SK-N-SH (cell line): ENCODE measurements around the gene ALDH4A1. TPM values are rescaled to one million over a fixed set of nuclear protein-coding genes. Genes with fewer than 3 reads are reported as not detected.

Experiments used
- CTCF ChIA-PET: fragments of 300-600, 350-600 bp; formaldehyde crosslinking; extraction: SDS; loops from one replicate; lab custom pipeline; 2021; lab: Yijun Ruan, JAX
- POLR2A ChIA-PET: fragments of 350-600 bp; sonication (Branson Sonifier 250); formaldehyde crosslinking; extraction: SDS; loops from one replicate; lab custom pipeline; 2020; ENCODE audit warnings: antibody characterized with exemption, inconsistent platforms; lab: Yijun Ruan, JAX
- DNase-seq: peaks from one replicate; pipeline ENCODE4 v3.0.0; 2012
- H2AFZ ChIP-seq: fragments of 200-600 bp; sonication (generic); 2 replicates; pipeline ENCODE4 v1.8.1; 2016; ENCODE audit warnings: antibody characterized with exemption, mild to moderate bottlenecking, low read depth
- H3F3A ChIP-seq: fragments of 200-600 bp; sonication (generic); replicated peaks from 2 replicates; pipeline ENCODE3; 2016; ENCODE audit warnings: antibody characterized with exemption, mild to moderate bottlenecking; ENCODE audit not compliant: insufficient read depth
- H3K27ac ChIP-seq, 2 experiments: fragments of 200-500 bp in 1 of 2; fragments of 200-600 bp in 1 of 2; sonication (Bioruptor generic) in 1 of 2; sonication (generic), shearing (Covaris generic) in 1 of 2; 2 replicates each; pipeline versions ENCODE4 v1.5.1 to v1.6.1; 2014 to 2016; ENCODE audit warnings: low read depth in 2 of 2, inconsistent platforms in 1 of 2, low read length in 1 of 2, mild to moderate bottlenecking in 1 of 2, mixed read lengths in 1 of 2
- H3K27me3 ChIP-seq: fragments of 200-600 bp; sonication (generic), shearing (Covaris generic); 2 replicates; pipeline ENCODE4 v1.6.1; 2016; ENCODE audit warnings: mixed run types; ENCODE audit not compliant: insufficient read depth
- H3K36me3 ChIP-seq, 2 experiments: fragments of 200-500 bp in 1 of 2; fragments of 200-600 bp in 1 of 2; sonication (Bioruptor generic) in 1 of 2; sonication (generic) in 1 of 2; replicated peaks in 1 of 2; 2 replicates each; pipeline versions ENCODE3 to v1.5.1; 2014 to 2016; ENCODE audit warnings: low read length in 1 of 2, mild to moderate bottlenecking in 1 of 2; ENCODE audit not compliant: insufficient read depth in 2 of 2, control insufficient read depth in 1 of 2
- H3K4me1 ChIP-seq, 2 experiments: fragments of 200-500 bp in 1 of 2; fragments of 200-600 bp in 1 of 2; sonication (Bioruptor generic) in 1 of 2; sonication (generic), shearing (Covaris generic) in 1 of 2; 2 replicates each; pipeline versions ENCODE4 v1.5.1 to v1.6.1; 2014 to 2016; ENCODE audit warnings: low read depth in 1 of 2, low read length in 1 of 2, mixed run types in 1 of 2; ENCODE audit not compliant: insufficient read depth in 2 of 2, control insufficient read depth in 1 of 2
- H3K4me2 ChIP-seq: fragments of 200-600 bp; sonication (generic), shearing (Covaris generic); 2 replicates; pipeline ENCODE4 v1.6.1; 2017; ENCODE audit warnings: mixed run types
- H3K4me3 ChIP-seq, 2 experiments: fragments of 200-500 bp in 1 of 2; fragments of 200-600 bp in 1 of 2; sonication (Bioruptor generic) in 1 of 2; sonication (generic), shearing (Covaris generic) in 1 of 2; 2 replicates each; pipeline versions ENCODE4 v1.5.1 to v1.8.1; 2014 to 2016; ENCODE audit warnings: low read depth in 2 of 2, inconsistent platforms in 1 of 2, low read length in 1 of 2, mild to moderate bottlenecking in 1 of 2, mixed read lengths in 1 of 2, moderate library complexity in 1 of 2
- H3K79me2 ChIP-seq: fragments of 200-600 bp; sonication (generic); 2 replicates; pipeline ENCODE4 v1.8.1; 2017; ENCODE audit warnings: mild to moderate bottlenecking; ENCODE audit not compliant: insufficient read depth
- H3K9ac ChIP-seq: fragments of 200-600 bp; sonication (generic); 2 replicates; pipeline ENCODE4 v1.6.1; 2017; ENCODE audit warnings: mixed run types
- H3K9me2 ChIP-seq: fragments of 200-600 bp; sonication (generic); 2 replicates; pipeline ENCODE4 v1.6.1; 2017; ENCODE audit warnings: mixed run types
- H3K9me3 ChIP-seq: fragments of 200-600 bp; sonication (generic); 2 replicates; pipeline ENCODE4 v1.6.1; 2017; ENCODE audit warnings: mixed run types, mild to moderate bottlenecking, moderate library complexity
- H4K20me1 ChIP-seq: fragments of 200-600 bp; sonication (generic); 2 replicates; pipeline ENCODE4 v1.6.1; 2017; ENCODE audit warnings: mild to moderate bottlenecking, mixed run types; ENCODE audit not compliant: insufficient read depth
- EP300 ChIP-seq, 2 experiments: IDR thresholded peaks; 2 replicates each; pipeline versions ENCODE4 v1.4.0 to v1.6.1; 2012; ENCODE audit warnings: borderline replicate concordance in 1 of 2, low read depth in 1 of 2, low read length in 1 of 2
- FOSL2 ChIP-seq: IDR thresholded peaks from 2 replicates; pipeline ENCODE4 v1.4.0; 2012; ENCODE audit warnings: low read depth, mild to moderate bottlenecking, moderate library complexity, borderline replicate concordance
- FOXM1 ChIP-seq: IDR thresholded peaks from 2 replicates; pipeline ENCODE4 v1.4.0; 2012; ENCODE audit warnings: low read depth, mild to moderate bottlenecking
- GABPA ChIP-seq: IDR thresholded peaks from 2 replicates; pipeline ENCODE4 v1.4.0; 2012; ENCODE audit warnings: low read depth, mild to moderate bottlenecking
- JUND ChIP-seq: IDR thresholded peaks from 2 replicates; pipeline ENCODE4 v1.4.0; 2012
- NRF1 ChIP-seq: IDR thresholded peaks from 2 replicates; pipeline ENCODE4 v1.6.1; 2012; ENCODE audit warnings: low read depth, mild to moderate bottlenecking, low read length
- POLR2AphosphoS5 ChIP-seq: IDR thresholded peaks from 2 replicates; pipeline ENCODE4 v1.6.1; 2012; ENCODE audit warnings: low read depth, low read length
- RAD21 ChIP-seq: IDR thresholded peaks from 2 replicates; pipeline ENCODE4 v1.6.1; 2012; ENCODE audit warnings: mild to moderate bottlenecking, low read length
- SIN3A ChIP-seq: IDR thresholded peaks from 2 replicates; pipeline ENCODE4 v1.6.1; 2012; ENCODE audit warnings: low read depth, mild to moderate bottlenecking, low read length, moderate library complexity, borderline replicate concordance
- TCF12 ChIP-seq: IDR thresholded peaks from 2 replicates; pipeline ENCODE4 v1.4.0; 2012
- TEAD4 ChIP-seq: IDR thresholded peaks from 2 replicates; pipeline ENCODE4 v1.4.0; 2012; ENCODE audit warnings: mild to moderate bottlenecking, borderline replicate concordance; ENCODE audit not compliant: insufficient read depth
- WGBS: methylation state at CpG from one replicate; pipeline ENCODE4 v1.1.6; 2017; ENCODE audit warnings: low lambda C conversion rate; 5-methylcytosine and 5-hydroxymethylcytosine counted together
- polyA plus RNA-seq, 3 experiments: library from polyadenylated mRNA; depleted of rRNA; stranded (reverse); fragments of >200 nt; gene quantifications; 2 replicates each; pipeline ENCODE4 v1.2.3, GENCODE V29; 2012
- TF ChIP-seq, protein P1 (sequence below): IDR thresholded peaks from 2 replicates; pipeline ENCODE4 v1.4.0; 2012; ENCODE audit warnings: low read depth
- TF ChIP-seq, protein P2 (sequence below): IDR thresholded peaks from 2 replicates; pipeline ENCODE4 v1.6.1; 2012; ENCODE audit warnings: mild to moderate bottlenecking, low read depth, low read length, moderate library complexity
- TF ChIP-seq, protein P3 (sequence below): fragments of 200-600 bp; sonication (generic); IDR thresholded peaks from 2 replicates; pipeline ENCODE4 v1.6.1; 2017; ENCODE audit warnings: antibody characterized with exemption, mild to moderate bottlenecking, moderate library complexity
- TF ChIP-seq, protein P4 (sequence below): IDR thresholded peaks from 2 replicates; pipeline ENCODE4; 2012
- TF ChIP-seq, protein P5 (sequence below): fragments of 150-350 bp; IDR thresholded peaks from 2 replicates; pipeline ENCODE4 v1.6.1; 2017; ENCODE audit warnings: antibody characterized with exemption, low read length, low read depth, borderline replicate concordance

Gene ALDH4A1
- polyA plus RNA-seq, 1 of the 3 experiments (the other 2 are of a cell fraction), result 18.5 TPM

DNA sequence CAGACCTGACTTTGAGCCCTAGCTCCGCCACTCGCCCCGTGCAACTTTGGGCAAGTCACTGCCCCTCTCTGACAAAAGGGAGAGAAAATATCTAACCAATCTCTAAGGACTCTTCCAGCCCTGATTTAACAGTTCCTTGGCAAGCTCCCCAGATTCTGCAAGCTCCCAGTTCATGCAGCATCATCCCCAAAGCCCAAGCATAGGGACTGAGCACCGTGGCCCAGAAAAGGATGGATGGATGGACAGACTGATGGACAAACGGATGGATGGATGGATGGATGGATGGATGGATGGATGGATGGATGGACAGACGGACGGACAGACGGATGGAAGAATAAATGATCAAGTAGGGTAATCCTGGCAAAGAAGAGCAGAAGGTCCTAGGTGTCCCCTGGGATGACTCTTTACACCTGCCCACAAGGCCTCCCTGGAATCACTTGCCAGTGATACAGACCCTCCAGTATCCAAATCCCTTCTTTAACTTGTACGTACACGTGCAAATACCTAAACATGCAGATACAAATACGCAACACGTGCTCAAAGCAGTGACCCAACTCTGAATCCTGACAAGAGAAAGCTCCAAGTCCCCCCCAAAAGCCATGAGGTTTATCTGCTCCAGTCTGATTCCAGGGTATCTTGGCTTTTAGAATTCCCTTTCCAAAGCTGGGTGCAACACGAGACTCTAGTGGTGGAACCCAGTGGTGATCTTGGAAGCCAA, 38.1 kb upstream of the ALDH4A1 start:
- ChIA-PET CTCF (interaction anchor here (1.4 to 3.0 kb wide), 2 partner anchors 27 to 56 kb away, joined by 6 to 13 read pairs; no protein-coding TSS in a partner anchor), POLR2A (no interaction called here)
- H3K36me3 ChIP-seq, result no peaks in the 10 kb centered on the region
- H3K4me3 ChIP-seq, result no peak overlapping the region
- no peaks in the 10 kb centered on the region for H3K9me3 ChIP-seq
- peak overlapping the region in 1 of 2 experiments; percentile 83; a peak in 2 of 4 replicates for H3K27ac ChIP-seq
- WGBS, result 92% methylated on average over 13 of the region's 13 CpGs
- no peak overlapping the region for H2AFZ ChIP-seq
- no peak for DNase-seq
- peaks cover 83% of the 10 kb centered on the region for H3K79me2 ChIP-seq
- H3K4me1 ChIP-seq, result peaks cover 20 to 52% of the 10 kb centered on the region in 2 experiments; a peak in 2 of 4 replicates
- H3K4me2 ChIP-seq, result peak overlapping the region; percentile 56
- H3K27me3 ChIP-seq, result no peaks in the 10 kb centered on the region
- no peaks in the 10 kb centered on the region for H3K9me2 ChIP-seq
- H3F3A ChIP-seq, result peaks cover 3% of the 10 kb centered on the region
- H4K20me1 ChIP-seq, result no peaks in the 10 kb centered on the region
- TF ChIP-seq JUND (no peak), EP300 (IDR thresholded peaks at IDR 0.05; ENCODE audit: borderline replicate concordance in 1 of 2, low read depth in 1 of 2, low read length in 1 of 2) (no peak), GABPA (no peak), FOXM1 (no peak)
- TF ChIP-seq, protein P1, sequence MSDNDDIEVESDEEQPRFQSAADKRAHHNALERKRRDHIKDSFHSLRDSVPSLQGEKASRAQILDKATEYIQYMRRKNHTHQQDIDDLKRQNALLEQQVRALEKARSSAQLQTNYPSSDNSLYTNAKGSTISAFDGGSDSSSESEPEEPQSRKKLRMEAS, result no peak
- H3K9ac ChIP-seq, result peak overlapping the region; percentile 27; the same call in 1 of the 2 replicates

DNA sequence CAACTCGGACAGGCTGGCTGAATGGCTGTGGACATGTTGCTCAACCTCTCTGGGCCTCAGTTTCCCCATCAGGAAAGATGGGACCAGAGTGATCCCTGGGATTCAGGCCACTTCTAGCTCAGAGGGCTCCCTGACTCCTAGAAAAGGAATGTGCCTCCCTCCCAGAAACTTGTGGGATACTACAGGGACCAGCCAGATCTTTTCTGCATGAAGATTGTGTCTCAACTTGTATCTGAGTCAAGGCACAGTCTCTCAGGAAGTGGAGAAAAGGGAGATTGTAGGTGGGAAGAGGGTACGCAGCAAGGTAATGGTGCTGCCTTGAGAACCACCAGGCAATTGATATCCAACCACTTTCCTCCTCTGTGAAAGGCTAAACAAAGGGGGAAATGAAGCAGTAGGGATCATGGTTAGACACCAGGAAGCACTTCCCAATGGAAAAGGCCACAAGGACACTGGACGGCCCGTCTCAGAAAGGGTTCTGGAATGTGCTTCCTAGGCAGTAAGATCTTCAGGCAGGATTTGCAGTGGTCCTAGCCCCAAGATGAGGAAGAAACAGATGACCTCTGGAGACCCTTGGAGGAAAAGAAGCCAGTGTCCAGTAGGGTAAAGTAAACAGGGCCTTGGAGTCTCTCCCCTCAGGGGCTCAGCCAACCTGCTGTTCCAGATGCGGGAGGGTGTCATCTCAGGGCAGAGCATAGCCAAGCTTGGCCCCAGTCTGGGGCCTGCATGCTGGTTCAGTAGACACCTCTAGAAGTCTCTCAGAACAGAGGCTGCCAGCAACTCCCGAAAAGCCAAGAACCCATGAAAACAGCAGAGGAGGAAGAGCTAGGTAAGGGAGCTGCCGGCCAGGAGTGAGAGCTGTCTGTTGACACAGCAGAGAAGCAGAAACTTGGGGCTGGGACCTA, 37.3 kb upstream of the ALDH4A1 start:
- H3K4me1 ChIP-seq, result peaks cover 20 to 44% of the 10 kb centered on the region in 2 experiments; a peak in 2 of 4 replicates
- no peaks in the 10 kb centered on the region for H3K9me2 ChIP-seq
- DNase-seq, result no peak
- H4K20me1 ChIP-seq, result no peaks in the 10 kb centered on the region
- peak overlapping the region; percentile 56; the same call in 1 of the 2 replicates for H3K4me2 ChIP-seq
- ChIA-PET POLR2A (no interaction called here), CTCF (interaction anchor here (1.0 to 3.0 kb wide), 4 partner anchors 10 to 56 kb away, joined by 4 to 13 read pairs (median 8); no protein-coding TSS in a partner anchor)
- H3F3A ChIP-seq, result peaks cover 3% of the 10 kb centered on the region
- H2AFZ ChIP-seq, result no peak overlapping the region
- H3K9ac ChIP-seq, result 0 out of 2 replicates have a peak overlapping the region, but pooled peaks have one; percentile 5
- no peak overlapping the region for H3K4me3 ChIP-seq
- WGBS, result 94% methylated on average over 7 of the region's 7 CpGs
- peak overlapping the region in 1 of 2 experiments; percentile 83; a peak in 1 of 4 replicates for H3K27ac ChIP-seq
- H3K36me3 ChIP-seq, result no peaks in the 10 kb centered on the region
- H3K79me2 ChIP-seq, result peaks cover 83% of the 10 kb centered on the region
- H3K9me3 ChIP-seq, result no peaks in the 10 kb centered on the region
- no peaks in the 10 kb centered on the region for H3K27me3 ChIP-seq
- TF ChIP-seq, protein P2, sequence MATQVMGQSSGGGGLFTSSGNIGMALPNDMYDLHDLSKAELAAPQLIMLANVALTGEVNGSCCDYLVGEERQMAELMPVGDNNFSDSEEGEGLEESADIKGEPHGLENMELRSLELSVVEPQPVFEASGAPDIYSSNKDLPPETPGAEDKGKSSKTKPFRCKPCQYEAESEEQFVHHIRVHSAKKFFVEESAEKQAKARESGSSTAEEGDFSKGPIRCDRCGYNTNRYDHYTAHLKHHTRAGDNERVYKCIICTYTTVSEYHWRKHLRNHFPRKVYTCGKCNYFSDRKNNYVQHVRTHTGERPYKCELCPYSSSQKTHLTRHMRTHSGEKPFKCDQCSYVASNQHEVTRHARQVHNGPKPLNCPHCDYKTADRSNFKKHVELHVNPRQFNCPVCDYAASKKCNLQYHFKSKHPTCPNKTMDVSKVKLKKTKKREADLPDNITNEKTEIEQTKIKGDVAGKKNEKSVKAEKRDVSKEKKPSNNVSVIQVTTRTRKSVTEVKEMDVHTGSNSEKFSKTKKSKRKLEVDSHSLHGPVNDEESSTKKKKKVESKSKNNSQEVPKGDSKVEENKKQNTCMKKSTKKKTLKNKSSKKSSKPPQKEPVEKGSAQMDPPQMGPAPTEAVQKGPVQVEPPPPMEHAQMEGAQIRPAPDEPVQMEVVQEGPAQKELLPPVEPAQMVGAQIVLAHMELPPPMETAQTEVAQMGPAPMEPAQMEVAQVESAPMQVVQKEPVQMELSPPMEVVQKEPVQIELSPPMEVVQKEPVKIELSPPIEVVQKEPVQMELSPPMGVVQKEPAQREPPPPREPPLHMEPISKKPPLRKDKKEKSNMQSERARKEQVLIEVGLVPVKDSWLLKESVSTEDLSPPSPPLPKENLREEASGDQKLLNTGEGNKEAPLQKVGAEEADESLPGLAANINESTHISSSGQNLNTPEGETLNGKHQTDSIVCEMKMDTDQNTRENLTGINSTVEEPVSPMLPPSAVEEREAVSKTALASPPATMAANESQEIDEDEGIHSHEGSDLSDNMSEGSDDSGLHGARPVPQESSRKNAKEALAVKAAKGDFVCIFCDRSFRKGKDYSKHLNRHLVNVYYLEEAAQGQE, result no peak
- no peak for TF ChIP-seq FOSL2
- no peak for TF ChIP-seq TEAD4
- no peak for TF ChIP-seq POLR2AphosphoS5
- no peak for TF ChIP-seq FOXM1
- no peak for TF ChIP-seq SIN3A
- TF ChIP-seq, protein P3, sequence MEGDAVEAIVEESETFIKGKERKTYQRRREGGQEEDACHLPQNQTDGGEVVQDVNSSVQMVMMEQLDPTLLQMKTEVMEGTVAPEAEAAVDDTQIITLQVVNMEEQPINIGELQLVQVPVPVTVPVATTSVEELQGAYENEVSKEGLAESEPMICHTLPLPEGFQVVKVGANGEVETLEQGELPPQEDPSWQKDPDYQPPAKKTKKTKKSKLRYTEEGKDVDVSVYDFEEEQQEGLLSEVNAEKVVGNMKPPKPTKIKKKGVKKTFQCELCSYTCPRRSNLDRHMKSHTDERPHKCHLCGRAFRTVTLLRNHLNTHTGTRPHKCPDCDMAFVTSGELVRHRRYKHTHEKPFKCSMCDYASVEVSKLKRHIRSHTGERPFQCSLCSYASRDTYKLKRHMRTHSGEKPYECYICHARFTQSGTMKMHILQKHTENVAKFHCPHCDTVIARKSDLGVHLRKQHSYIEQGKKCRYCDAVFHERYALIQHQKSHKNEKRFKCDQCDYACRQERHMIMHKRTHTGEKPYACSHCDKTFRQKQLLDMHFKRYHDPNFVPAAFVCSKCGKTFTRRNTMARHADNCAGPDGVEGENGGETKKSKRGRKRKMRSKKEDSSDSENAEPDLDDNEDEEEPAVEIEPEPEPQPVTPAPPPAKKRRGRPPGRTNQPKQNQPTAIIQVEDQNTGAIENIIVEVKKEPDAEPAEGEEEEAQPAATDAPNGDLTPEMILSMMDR, result no peak
- TF ChIP-seq, protein P4, sequence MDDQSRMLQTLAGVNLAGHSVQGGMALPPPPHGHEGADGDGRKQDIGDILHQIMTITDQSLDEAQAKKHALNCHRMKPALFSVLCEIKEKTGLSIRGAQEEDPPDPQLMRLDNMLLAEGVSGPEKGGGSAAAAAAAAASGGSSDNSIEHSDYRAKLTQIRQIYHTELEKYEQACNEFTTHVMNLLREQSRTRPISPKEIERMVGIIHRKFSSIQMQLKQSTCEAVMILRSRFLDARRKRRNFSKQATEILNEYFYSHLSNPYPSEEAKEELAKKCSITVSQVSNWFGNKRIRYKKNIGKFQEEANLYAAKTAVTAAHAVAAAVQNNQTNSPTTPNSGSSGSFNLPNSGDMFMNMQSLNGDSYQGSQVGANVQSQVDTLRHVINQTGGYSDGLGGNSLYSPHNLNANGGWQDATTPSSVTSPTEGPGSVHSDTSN, result no peak
- TF ChIP-seq NRF1, result no peak
- no peak for TF ChIP-seq RAD21
- TF ChIP-seq, protein P5, sequence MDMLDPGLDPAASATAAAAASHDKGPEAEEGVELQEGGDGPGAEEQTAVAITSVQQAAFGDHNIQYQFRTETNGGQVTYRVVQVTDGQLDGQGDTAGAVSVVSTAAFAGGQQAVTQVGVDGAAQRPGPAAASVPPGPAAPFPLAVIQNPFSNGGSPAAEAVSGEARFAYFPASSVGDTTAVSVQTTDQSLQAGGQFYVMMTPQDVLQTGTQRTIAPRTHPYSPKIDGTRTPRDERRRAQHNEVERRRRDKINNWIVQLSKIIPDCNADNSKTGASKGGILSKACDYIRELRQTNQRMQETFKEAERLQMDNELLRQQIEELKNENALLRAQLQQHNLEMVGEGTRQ, result no peak
- no peak for TF ChIP-seq TCF12
